ENCODE measurements around the gene BRSK1. TPM values are rescaled to one million over a fixed set of nuclear protein-coding genes. Genes with fewer than 3 reads are reported as not detected.

Gene BRSK1
- total and polyA plus RNA-seq, 2 of the 8 experiments (the other 6 are each of a cell fraction or from before 2014, with no cell fraction given), result 27.6 to 32.7 TPM

- TF ChIP-seq CHD7 (IDR thresholded peaks at IDR 0.05; ENCODE audit: insufficient replicate concordance, low read length) (no peak), BCL11A (IDR thresholded peaks at IDR 0.05; ENCODE audit: low read depth in 2 of 2, low read length in 2 of 2) (no peak), TEAD4 (IDR thresholded peaks at IDR 0.05; ENCODE audit: low read depth, low read length) (no peak), BACH1 (IDR thresholded peaks at IDR 0.05; ENCODE audit: low read length) (no peak), EZH2 (IDR thresholded peaks at IDR 0.05; ENCODE audit: low read depth, low read length, severe bottlenecking) (no peak), ASH2L (IDR thresholded peaks at IDR 0.05; ENCODE audit: low read length) (no peak), CHD2 (IDR thresholded peaks at IDR 0.05; ENCODE audit: low read length) (no peak), SIRT6 (IDR thresholded peaks at IDR 0.05; ENCODE audit: low read length) (no peak)
These were observed 37.0 kb upstream of the BRSK1 start (continued) for GRCh38 chr19:55246462-55247451.
